Loucy (cell line): ENCODE data around the gene LAPTM5.
"Not testable (repeated sequence)": the region's sequence is repeated elsewhere in the genome, so short reads cannot be mapped to it uniquely, and the experiment has no call there.

Source experiments
- CTCF ChIP-seq: fragments of 200-600 bp; sonication (generic); conservative IDR thresholded peaks from 2 replicates; pipeline ENCODE4 v1.5.1; 2014; ENCODE audit warnings: mild to moderate bottlenecking, antibody characterized with exemption, low read length
- EZH2phosphoT487 ChIP-seq: fragments of 200-600 bp; IDR thresholded peaks from 2 replicates; pipeline ENCODE4 v1.6.1; 2018; ENCODE audit warnings: antibody characterized with exemption, mild to moderate bottlenecking, moderate library complexity, borderline replicate concordance

GRCh38 chr1:30688516-30688915 is 69.1 kb downstream of the LAPTM5 start:
- not testable (repeated sequence) for TF ChIP-seq CTCF, EZH2phosphoT487
